ENCODE results near the gene KCNJ6.
"Not testable (repeated sequence)": the region's sequence is repeated elsewhere in the genome, so short reads cannot be mapped to it uniquely, and the experiment has no call there.

The KCNJ6 gene

DNA sequence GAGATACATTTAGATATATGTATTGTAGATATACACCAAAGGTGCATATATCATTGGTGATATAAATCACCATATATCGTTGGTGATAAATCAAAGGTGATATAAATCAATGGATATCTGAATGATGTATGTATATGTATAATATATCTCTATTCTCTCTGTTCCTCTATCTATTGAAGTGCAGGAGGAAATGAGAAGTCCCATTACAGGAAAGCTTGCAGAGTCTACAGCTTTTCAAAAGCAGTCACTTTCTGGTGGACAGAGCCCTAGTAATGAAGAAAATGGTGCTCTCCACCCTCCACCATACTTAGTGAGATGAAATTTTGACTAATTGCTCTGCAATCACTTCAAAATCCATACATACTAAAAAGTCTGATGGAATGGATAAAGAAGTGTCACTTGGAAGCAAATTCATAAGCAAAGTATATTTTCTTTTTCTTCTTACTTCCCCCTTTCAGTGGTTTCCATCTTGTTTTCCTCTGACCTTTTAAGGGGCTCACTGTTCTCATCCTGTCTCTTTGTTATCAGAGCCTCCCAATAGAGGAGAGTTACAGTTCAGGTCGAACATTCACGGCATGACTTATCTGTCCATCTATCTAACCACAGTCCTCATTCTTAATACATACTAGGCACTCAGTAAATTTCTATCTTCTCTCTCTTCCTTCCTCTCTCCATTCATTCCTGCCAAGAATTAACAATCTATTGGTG is 227.2 kb downstream of the KCNJ6 start:
- in situ Hi-C loops (cut with MboI; ENCODE audit: low sequenced_read_pairs) = no loop called here

DNA sequence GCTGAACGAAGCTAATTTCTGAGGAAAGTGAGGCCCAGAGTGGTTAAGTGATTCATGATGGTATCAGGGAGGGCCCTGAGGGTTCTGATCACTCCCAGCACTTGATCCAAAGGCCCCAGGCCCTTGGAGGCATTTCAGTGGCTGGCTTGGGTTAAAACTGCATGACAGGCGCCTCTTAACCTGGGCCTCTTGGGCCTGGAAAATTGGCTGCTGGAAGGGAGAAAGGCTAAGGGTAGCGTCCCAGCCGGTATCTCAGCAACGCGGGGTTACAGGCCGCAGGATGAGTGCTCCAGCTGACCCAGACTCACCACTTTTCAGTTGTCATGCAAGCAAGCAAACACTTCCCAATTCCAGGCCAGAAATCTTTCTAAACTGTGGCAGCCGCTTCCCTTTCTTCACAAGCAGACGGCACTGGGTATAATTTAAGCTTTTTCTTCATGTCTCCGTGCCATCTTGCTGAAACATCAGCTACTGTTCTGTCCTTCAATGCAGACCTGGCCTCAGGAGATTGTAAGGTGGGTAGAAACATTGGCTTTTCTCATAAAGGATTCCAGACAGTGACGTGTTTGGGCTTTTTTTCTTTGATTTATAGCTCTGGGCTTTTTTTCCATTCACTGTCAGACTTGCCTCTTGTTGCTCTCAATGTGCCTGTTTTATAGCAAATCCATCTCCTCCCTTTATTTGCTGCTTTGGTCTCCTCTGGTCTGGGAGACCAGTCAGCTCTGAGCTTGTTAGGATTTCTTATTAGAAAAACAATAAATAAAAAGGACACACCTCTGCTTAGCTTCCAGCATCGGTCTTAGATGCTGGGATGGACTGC is 229.1 kb downstream of the KCNJ6 start:
- in situ Hi-C loops (cut with MboI; ENCODE audit: low sequenced_read_pairs) = no loop called here

DNA sequence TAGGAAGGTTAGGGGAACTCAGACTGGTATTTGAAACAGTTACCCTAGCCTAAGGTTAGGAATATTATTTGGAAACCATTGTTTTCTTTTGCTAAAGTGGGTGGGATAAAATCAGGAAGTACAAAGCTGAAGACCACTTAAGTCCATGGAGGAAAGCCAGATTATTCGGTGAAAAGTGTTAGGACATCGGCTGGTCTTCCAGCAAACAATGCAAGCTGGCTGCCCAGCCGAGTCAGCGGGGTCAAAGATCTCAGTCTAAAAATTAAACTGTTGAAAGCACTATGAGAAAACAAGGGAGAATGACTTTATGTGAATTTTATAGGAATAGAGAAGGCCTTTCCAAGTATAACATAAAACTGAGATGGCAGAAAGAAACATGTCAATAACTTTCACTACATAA is 231.7 kb downstream of the KCNJ6 start:
- in situ Hi-C loops (cut with MboI; ENCODE audit: low sequenced_read_pairs) = no loop called here

DNA sequence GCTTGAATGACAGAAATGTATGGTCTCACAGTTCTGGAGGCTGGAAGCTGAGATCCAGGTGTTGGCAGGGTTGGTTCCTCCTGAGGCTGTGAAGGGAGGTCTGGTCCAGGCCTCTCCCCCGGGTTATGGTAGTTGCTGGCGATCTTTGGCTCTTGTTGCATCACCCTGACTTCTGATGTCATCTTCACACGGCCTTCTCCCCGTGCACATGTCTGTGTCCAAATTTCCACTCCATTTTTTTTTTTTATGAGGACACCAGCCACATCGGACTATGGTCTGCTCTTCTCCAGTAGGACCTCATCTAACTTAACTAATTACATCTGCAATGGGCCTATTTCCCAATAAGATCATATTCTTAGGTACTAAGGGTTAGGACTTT is 232.2 kb downstream of the KCNJ6 start:
- in situ Hi-C loops (cut with MboI; ENCODE audit: low sequenced_read_pairs) = no loop called here

DNA sequence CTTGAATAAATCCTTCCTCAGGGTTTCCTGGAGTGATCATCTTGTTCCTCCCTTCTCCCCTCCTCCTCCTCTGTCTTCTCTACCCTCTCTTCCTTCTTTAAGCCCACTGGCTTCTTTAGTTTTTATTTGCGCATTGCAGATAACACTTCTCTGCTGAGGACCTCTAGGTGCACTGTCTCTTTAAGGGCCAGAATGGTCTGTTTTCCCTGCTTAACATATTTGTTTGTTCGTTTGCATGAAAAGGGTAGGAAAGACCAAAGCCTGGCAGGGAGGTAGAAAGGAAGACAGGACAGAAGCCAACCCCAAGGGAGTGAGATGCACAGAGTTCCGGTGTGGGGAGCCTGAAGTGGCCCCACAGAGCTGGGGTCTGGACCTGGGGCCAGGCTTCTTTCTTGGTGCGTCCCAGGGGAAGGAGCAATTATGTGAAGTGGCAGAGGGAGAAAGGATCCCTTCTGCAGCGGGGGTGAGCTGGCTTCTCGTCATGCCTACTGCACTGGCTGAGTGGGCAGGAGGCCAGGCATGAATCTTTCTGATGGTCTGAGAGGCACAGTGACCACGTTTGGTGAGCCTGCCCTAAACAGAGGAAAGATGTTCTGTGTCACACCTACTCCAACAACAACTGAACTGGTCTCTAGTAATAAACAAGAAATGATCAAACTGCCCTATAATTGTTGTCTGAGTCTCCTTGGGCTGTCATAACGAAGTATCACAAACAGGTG is 232.7 kb downstream of the KCNJ6 start:
- in situ Hi-C loops (cut with MboI; ENCODE audit: low sequenced_read_pairs) = no loop called here

DNA sequence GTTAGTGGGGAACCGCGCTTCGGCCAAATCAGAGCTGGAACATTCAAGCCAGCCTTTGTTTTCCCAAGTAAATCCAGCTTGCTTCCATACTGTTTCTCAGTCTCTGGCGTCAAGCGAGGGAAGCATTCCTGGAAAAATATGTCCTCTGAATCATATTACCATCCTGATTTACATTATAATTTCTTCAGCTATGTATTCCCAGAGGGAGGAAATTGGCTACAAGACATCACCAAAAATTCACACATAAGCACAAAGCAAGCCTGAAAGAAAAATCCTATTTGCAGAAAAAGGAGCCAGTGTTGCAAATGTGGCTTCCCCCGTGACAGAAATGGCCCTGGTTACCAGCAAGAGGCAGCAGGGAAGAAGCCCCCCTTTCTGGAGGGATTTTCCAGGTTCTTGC is 233.3 kb downstream of the KCNJ6 start:
- in situ Hi-C loops (cut with MboI; ENCODE audit: low sequenced_read_pairs) = no loop called here

DNA sequence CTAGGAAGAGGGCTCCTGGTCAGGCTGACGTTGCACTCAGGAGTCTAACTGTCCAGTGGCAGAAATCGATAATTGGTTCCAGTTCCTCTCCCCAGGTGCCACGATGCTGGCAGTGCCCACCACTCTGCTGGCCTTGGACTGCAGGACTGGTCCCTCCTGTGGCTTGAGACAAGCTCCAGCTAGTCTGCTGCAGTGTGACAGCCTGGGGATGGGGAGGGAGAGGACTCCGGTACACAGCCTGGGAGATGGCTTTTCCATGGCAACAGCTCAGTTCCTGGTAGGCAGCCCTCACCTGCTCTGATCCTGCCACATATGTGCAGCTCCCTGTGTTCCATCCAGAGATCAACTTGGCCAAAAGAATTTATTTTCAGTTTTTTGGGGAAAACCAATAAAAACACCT is 239.3 kb downstream of the KCNJ6 start:
- in situ Hi-C loops (cut with MboI; ENCODE audit: low sequenced_read_pairs) = no loop called here

DNA sequence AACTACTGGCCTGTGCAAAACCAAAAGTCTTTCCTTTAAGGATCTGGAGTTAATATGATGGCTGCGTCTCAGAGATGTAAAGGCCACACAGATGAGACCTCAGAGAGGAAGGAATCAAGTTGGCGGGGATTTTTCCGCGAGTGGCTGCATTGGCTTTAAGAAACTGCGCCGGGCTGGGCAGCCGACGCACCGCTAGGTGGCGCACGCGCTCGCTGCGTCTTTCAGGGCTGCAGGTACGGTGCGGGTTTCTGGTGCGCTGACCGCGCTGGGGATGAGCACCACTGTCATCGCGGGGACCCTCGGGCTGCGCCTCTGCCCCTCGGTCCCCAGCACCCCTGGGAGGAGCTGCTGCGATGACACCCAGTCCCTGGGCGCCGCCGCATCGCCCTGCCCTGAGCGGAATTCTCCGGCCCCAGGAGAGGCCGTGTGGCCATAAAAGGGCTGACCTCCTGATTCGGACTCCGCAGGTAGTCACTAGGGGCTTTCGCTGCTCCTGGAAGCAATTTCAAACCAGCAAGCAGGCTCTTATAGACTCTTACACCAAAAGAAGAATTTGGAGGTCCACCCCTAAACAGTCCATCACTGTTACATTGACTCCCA is 241.0 kb downstream of the KCNJ6 start:
- in situ Hi-C loops (cut with MboI; ENCODE audit: low sequenced_read_pairs) = no loop called here

DNA sequence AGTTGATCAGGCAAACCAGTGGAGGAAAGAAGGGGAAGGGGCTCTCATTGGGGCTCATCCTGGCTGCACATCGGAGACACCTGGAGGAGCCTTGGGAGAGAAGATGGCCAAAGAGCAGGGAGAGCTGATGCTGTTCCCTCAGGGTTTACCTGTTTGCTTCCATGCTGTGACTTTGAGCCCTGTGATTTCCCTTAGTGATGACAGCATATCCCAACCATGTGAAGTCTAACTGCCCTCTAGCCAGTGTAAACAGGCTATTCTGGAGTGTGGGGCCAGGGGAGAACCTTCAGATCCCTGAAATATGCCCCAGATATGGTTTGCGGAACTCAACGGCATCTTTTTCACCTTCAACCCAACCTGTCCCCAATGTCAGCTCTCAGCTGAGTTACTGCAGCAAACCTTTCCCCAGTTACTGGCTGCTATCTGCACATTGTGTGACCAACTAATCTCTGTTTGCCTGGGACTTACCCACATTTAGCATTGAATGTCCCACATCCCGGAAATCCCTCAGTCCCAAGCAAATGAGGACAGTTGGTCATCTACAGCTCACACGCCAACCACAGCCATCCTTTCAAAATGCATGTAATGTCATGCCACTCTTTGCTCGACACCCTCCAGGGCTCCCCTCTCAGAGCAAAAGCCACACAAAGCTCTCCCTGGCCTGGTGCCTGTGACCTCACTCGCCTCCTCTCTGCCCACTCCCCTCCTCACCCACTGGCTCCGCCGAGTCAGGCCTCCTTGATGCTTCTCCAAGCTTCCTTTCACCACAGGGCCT is 242.3 kb downstream of the KCNJ6 start:
- in situ Hi-C loops (cut with MboI; ENCODE audit: low sequenced_read_pairs) = no loop called here

DNA sequence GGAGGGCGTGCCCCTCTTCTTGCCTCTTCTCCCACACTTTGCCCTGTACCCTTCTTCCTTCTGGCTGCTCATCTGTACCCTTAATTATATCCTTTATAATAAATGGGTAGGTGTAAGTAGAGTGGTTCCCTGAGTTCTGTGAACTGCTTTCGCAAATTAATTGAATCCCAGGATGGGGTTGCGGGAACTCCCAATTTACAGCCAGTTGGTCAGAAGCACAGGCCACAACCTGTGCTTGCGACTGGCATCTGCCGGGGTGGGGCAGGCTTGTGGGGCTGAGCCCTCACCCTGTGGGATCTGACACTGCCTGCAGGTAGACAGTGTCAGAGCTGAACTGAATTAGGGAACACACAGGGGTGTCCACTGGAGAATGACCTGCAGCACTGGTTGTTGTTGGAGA is 244.9 kb downstream of the KCNJ6 start:
- in situ Hi-C loops (cut with MboI; ENCODE audit: low sequenced_read_pairs) = no loop called here

DNA sequence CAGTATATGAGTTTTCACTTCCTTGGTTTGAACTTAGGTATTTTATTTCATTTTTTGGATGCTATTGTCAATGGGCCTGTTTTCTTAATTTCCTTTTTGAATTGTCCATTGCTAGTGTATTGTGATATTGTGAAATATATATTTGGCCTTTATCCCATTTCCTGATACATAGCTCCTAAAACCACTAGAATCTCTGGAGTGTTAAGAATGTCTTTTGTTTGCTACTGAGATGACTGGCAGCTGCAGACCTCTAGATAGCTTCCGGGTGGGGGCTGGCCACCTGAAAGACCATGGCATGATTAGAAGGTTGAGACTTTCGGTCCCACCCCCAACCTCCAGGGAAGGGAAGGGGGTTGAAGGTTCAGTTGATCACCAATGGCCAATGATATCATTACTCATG is 245.4 kb downstream of the KCNJ6 start:
- in situ Hi-C loops (cut with MboI; ENCODE audit: low sequenced_read_pairs) = no loop called here

DNA sequence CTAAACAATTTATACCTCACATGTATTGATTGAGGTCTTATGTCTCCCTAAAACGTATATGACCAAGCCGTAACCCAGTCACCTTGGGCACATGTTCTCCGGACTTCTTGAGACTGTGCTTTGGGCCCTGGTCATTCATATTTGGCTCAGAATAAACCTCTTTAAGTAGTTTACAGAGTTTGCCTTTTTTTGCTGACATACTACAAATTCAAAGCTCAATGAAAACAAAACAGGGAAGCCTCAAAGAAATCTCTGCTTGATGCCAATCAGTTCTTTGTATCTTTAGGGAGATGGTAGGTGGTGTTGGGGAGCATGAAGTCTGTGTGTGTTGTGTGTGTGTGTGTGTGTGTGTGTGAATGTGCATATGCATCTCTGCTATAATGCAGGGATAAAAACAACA is 247.0 kb downstream of the KCNJ6 start:
- in situ Hi-C loops (cut with MboI; ENCODE audit: low sequenced_read_pairs) = no loop called here

DNA sequence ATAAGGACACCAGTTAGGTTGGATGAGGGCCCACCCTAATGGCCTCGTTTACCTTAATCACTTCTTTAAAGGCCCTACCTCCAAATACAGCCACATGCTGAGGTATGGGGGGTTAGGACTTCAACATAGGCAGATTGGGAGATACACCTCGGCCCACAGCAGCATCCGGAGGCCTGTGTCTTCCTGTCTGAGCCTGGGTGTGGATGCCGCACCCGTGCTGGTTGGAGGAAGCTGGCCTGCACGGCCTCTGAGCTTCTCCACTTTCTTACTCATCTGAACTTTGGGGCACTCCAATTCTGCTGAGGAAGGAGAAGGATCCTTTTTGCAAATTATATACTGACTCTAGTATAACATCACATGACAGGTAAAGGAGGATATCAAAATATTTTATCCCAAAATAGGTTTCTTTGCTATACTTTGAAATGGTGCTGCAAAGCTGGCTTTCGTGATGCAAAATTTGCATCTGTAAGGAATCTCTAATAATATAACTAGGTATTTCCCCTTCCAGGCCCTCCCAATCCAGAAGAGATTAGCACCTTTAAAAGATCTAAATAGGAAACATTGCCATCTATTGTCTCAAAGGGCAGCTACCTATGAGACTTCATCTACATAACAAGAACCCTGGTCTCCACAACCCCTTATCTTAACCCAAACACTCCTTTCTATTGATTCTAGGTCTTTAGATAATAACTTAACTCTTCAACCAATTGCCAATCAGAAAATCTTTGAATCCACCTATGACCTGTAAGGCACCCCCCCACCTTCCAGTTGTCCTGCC is 247.6 kb downstream of the KCNJ6 start:
- in situ Hi-C loops (cut with MboI; ENCODE audit: low sequenced_read_pairs) = no loop called here

DNA sequence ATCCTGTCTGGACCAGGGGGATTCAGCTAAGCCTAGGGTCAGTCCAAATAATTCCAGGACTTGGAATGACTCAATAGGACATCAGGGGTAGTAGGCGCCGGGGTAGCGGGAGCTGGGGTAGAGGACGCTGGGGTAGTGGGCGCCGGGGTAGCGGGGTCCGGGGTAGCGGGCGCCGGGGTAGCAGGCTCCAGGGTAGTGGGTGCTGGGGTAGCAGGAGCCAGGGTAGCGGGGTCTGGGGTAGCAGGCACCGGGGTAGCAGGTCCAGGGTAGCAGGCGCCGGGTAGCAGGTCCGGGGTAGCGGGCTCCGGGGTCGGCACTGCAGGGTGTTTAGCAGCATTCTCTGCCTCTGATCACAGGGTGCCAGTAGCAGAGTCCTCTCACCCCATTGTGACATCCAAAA is 248.9 kb downstream of the KCNJ6 start:
- in situ Hi-C loops (cut with MboI; ENCODE audit: low sequenced_read_pairs) = no loop called here

DNA sequence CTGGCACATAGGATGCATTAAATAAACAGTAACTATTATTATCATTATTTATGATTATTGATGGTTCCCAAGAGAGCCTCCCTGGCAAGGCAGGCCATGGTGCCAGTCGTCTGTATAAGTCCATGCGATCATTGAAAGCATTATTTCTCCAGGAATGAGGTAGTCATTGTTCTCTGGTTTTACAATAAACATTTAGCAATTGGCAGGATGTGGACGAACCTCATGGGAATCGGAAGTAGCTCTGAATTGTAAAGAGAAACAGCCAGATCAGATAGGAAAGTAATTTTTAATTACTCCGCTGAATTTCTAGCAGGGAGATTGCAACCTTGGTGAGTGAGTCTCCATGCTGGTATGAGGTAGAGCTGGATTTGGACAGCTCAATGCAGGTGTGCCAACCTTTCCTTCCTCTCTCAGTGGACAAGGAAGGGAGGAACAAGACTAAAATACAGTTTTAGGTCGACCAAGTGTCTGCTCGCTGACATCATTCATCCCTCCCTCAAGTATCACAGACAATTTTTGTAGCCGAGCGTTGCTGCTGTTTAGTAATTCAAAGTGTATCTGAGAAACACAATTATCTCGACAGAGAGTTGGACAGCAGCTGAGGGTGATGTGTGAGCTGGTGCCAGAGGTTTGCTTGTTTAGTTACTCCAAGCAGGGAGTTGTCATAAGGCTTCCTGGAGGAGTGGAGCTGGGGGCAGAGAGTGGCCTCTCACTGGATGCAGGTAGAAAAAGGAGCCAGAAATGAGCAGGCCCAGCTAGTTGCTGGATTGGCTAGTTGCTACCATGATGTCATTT is 250.8 kb downstream of the KCNJ6 start:
- in situ Hi-C loops (cut with MboI; ENCODE audit: low sequenced_read_pairs) = no loop called here

DNA sequence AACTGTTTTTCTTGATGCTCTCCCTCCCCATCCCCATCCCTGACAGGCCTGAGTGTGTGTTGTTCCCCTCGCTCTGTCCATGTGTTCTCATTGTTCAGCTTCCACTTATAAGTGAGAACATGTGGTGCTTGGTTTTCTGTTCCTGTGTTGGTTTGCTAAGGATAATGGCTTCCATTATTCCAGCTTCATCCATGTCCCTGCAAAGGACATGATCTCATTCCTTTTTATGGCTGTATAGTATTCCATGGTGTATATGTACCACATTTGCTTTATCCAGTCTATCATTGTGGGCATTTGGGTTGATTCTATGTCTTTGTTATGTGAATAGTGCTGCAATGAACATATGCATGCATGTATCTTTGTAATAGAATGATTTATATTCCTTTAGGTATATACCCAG is 254.0 kb downstream of the KCNJ6 start:
- in situ Hi-C loops (cut with MboI; ENCODE audit: low sequenced_read_pairs) = not testable (repeated sequence)

DNA sequence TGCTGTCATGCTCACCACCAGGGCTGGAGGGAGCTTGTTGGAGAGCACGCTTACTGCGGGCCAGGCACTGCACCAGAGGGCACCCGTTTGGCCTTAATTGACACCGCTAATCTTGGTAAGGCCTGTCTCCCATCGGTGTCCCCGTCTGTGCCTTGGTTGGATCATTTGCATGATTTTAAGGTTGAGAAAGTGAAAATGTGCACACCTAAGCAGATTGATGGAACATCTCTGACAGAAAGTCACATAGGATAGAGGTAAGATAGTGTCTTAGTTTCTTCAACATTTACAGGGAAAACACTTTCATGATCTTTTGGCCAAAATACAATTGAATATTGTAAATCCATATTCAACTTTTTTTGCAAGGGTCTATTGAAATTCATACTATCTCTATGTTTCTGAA is 255.5 kb downstream of the KCNJ6 start:
- in situ Hi-C loops (cut with MboI; ENCODE audit: low sequenced_read_pairs) = no loop called here

DNA sequence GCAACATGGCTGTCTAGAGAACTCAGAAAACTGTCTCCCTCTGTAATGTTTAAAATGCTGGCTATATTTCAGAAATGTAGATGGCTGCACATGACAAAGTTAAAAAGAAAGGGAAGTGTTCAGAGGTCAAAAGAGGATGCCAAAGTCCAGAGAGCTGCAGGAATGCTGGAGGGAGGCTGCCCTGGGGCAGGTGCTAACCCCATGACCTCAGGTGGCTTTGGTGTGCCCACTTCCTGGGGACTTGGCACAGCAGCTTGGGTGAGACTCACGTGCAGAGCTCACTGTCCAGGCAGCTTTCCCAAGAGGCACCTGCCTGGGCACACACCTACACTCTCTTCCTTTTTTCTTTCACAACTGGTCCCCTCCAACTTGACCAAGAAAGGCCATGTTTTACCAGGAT is 256.4 kb downstream of the KCNJ6 start:
- in situ Hi-C loops (cut with MboI; ENCODE audit: low sequenced_read_pairs) = no loop called here

DNA sequence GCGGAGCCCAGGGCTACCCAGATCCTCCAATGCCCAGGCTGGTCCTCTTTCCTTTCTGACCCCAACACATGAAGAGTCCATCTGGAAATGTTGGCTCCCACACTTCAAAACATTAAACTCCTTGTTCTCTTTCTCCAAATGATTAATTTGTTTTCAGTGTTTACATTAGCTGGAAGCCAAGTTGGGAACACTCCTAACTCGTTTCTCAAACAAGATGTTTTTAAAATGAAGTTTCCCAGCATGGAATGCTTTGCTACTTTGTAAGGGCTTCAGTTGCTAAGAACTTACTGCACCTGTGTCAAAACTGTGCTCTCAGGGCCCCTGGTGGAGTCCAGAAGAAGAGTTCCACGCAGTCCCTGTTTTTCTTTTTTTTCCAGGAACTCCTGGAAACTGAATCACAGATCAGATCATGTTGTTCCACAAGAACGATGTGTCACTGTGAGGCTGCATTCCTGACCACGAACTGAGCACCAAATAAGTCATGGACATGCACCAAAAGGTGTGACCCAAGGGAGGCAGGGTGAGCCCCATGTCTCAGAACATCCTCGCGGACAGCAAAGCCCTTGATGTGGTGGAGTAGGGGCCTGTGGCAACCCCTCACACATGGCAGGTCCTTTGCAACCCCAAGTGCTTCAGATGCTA is 257.3 kb downstream of the KCNJ6 start:
- in situ Hi-C loops (cut with MboI; ENCODE audit: low sequenced_read_pairs) = no loop called here
